GM12892 (cell line): ENCODE results near the gene PRDX5.

Source experiments
- POLR2A ChIP-seq: IDR thresholded peaks from 2 replicates; pipeline ENCODE4 v1.6.1; 2011; ENCODE audit warnings: low read depth, low read length, control low read depth
- POLR2AphosphoS5 ChIP-seq: IDR thresholded peaks from 2 replicates; pipeline ENCODE4 v1.6.1; 2011; ENCODE audit warnings: low read depth, low read length, control low read depth
- TAF1 ChIP-seq: IDR thresholded peaks from 2 replicates; pipeline ENCODE4 v1.6.1; 2011; ENCODE audit warnings: low read depth, mild to moderate bottlenecking, control low read depth, low read length, borderline replicate concordance

GRCh38 chr11:64305691-64306562 is 12.0 kb upstream of the PRDX5 start:
- TF ChIP-seq POLR2AphosphoS5, result no peak
- peak; percentile 58; the same call in 1 of the 2 replicates for TF ChIP-seq POLR2A
- TF ChIP-seq TAF1, result 0 out of 2 replicates have a peak, but pooled peaks have one; percentile 43
